Tibial artery (tissue), 4 donors: ENCODE data around the gene RPS24.

Experiments
- DNase-seq, 2 donors: peaks; one replicate each; pipeline ENCODE4 v3.0.0-alpha.2; 2019
- H3K27ac ChIP-seq, 2 donors: fragments of 200-600 bp; sonication (generic) in 1 of 2; 1 replicate in 1 of 2; 2 replicates in 1 of 2; pipeline ENCODE4 v1.5.1; 2018 to 2019; ENCODE audit warnings: mild to moderate bottlenecking in 1 of 2
- H3K27me3 ChIP-seq, 2 donors: fragments of 200-600 bp; sonication (generic) in 1 of 2; one replicate each; pipeline versions ENCODE4 v1.5.1 to v1.6.0; 2016 to 2019
- H3K36me3 ChIP-seq, 3 donors: fragments of 200-600 bp; sonication (generic) in 2 of 3; one replicate each; pipeline ENCODE4 v1.5.1; 2016 to 2019; ENCODE audit warnings: mild to moderate bottlenecking in 2 of 3
- H3K4me1 ChIP-seq, 4 donors: fragments of 200-600 bp; sonication (generic) in 2 of 4; 1 replicate in 3 of 4; 2 replicates in 1 of 4; pipeline ENCODE4 v1.5.1; 2016 to 2019
- H3K4me3 ChIP-seq, 2 donors: fragments of 200-600 bp; sonication (generic) in 1 of 2; 1 replicate in 1 of 2; 2 replicates in 1 of 2; pipeline ENCODE4 v1.5.1; 2018 to 2019; ENCODE audit warnings: mild to moderate bottlenecking in 2 of 2
- H3K9me3 ChIP-seq, 3 donors: fragments of 200-600 bp; sonication (generic) in 1 of 3; one replicate each; pipeline ENCODE4 v1.5.1; 2016 to 2019
- intact Hi-C: fragments of 100-400 bp; cut with DNase I; formaldehyde crosslinking; loops from one replicate; pipeline ENCODE4 v1.15.0; 2023; ENCODE audit warnings: low total_unique reads
- TF ChIP-seq, protein P1 (sequence below), 2 experiments: fragments of 200-600 bp in 1 of 2; fragments of 450-650 bp in 1 of 2; IDR thresholded peaks; one replicate each; pipeline ENCODE4 v1.5.1; 2017 to 2019; ENCODE audit warnings: antibody characterized with exemption in 2 of 2, mild to moderate bottlenecking in 1 of 2, moderate library complexity in 1 of 2

RPS24 gene

DNA sequence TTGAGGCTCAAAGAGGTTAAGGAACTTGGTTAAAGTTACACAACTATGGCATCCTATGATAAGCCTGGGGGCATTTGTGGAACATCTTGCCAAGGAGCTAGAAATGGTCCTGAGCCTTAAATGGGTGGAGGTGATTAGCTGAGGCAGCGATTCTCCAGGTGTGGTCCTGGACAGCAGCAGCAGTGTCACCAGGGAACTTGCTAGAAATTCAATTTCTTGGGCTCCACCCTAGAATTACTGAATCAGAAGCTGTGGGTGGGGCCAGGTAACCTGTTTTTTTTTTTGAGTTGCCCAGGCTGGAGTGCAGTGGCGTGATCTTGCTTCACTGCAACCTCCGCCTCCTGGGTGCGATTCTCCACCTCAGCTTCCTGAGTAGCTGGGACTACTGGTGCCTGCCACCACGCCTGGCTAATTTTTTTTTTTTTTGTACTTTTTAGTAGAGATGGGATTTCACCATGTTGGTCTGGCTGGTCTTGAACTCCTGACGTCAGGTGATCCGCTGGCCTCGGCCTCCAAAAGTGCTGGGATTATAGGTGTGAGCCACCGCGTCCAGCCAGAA, 13.1 kb downstream of the RPS24 start:
- TF ChIP-seq, protein P1, sequence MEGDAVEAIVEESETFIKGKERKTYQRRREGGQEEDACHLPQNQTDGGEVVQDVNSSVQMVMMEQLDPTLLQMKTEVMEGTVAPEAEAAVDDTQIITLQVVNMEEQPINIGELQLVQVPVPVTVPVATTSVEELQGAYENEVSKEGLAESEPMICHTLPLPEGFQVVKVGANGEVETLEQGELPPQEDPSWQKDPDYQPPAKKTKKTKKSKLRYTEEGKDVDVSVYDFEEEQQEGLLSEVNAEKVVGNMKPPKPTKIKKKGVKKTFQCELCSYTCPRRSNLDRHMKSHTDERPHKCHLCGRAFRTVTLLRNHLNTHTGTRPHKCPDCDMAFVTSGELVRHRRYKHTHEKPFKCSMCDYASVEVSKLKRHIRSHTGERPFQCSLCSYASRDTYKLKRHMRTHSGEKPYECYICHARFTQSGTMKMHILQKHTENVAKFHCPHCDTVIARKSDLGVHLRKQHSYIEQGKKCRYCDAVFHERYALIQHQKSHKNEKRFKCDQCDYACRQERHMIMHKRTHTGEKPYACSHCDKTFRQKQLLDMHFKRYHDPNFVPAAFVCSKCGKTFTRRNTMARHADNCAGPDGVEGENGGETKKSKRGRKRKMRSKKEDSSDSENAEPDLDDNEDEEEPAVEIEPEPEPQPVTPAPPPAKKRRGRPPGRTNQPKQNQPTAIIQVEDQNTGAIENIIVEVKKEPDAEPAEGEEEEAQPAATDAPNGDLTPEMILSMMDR (IDR thresholded peaks at IDR 0.05) = no peak
- Histone ChIP-seq H3K4me3 (no peak overlapping the region), H3K36me3 (peaks cover 0 to 31% (median 11%) of the 10 kb centered on the region in 3 donors), H3K27me3 (no peaks in the 10 kb centered on the region), H3K9me3 (no peaks in the 10 kb centered on the region), H3K27ac (no peak overlapping the region), H3K4me1 (peaks cover 0 to 18% (median 8%) of the 10 kb centered on the region in 4 donors)
- DNase-seq = peak in 1 of 2 donors; percentile 1
- intact Hi-C loops = loop anchor here (5.0 to 10.0 kb wide), 4 partner anchors 168 to 1151 kb away; no protein-coding TSS in a partner anchor

- DNase-seq = peak; percentile 88
- intact Hi-C loops = loop anchor here (5.0 to 10.0 kb wide), 4 partner anchors 167 to 1150 kb away; no protein-coding TSS in a partner anchor
- peaks cover 0 to 24% (median 4%) of the 10 kb centered on the region in 3 donors for H3K36me3 ChIP-seq
- no peak overlapping the region for H3K4me3 ChIP-seq
- no peaks in the 10 kb centered on the region for H3K27me3 ChIP-seq
- H3K27ac ChIP-seq = no peak overlapping the region
- peaks cover 0 to 18% (median 8%) of the 10 kb centered on the region in 4 donors for H3K4me1 ChIP-seq
- TF ChIP-seq, protein P1 (IDR thresholded peaks at IDR 0.05) = peak; percentile 89 to 90
- H3K9me3 ChIP-seq = no peaks in the 10 kb centered on the region
These were observed 13.7 kb downstream of the RPS24 start for GRCh38 chr10:78047314-78047891.

DNA sequence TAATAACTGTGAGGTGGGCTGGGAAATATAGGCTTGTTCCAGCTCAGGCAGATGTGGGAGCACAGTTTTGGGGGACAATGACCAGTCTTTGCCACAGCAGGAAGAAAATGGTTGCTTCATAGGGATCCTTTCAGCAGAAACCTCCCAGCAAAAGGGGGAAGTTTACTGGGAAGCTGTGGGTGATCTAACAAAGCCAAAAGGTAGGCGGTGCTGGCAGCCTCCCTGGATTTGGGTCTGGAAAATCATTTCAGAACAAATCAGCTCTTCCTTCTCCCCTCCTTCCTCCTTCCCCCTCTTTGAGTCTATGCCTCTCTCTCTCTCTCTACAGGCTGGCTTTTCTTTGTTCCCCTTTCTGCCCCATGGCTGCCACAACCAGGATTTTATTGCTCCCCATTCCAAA, 16.2 kb downstream of the RPS24 start:
- intact Hi-C loops = loop anchor here (5.0 to 10.0 kb wide), 4 partner anchors 165 to 1147 kb away; no protein-coding TSS in a partner anchor
- no peak overlapping the region for H3K4me3 ChIP-seq
- TF ChIP-seq, protein P1 (IDR thresholded peaks at IDR 0.05) = no peak

GRCh38 chr10:78053211-78053868, 19.7 kb downstream of the RPS24 start:
- H3K36me3 ChIP-seq = peaks cover 0 to 21% (median 0%) of the 10 kb centered on the region in 3 donors
- no peak overlapping the region for H3K4me3 ChIP-seq
- peak in 1 of 2 donors; percentile 9 for DNase-seq
- H3K27me3 ChIP-seq = no peaks in the 10 kb centered on the region
- intact Hi-C loops = no loop called here
- no peak overlapping the region for H3K27ac ChIP-seq
- H3K4me1 ChIP-seq = no peaks in the 10 kb centered on the region
- no peaks in the 10 kb centered on the region for H3K9me3 ChIP-seq
- TF ChIP-seq, protein P1 (IDR thresholded peaks at IDR 0.05) = no peak

More for the DNA sequence above, 16.2 kb downstream of the RPS24 start:
- Histone ChIP-seq H3K36me3 (peaks cover 0 to 18% (median 0%) of the 10 kb centered on the region in 3 donors), H3K27ac (no peak overlapping the region), H3K4me1 (peaks cover 0 to 10% (median 7%) of the 10 kb centered on the region in 4 donors), H3K27me3 (no peaks in the 10 kb centered on the region), H3K9me3 (no peaks in the 10 kb centered on the region)
- no peak for DNase-seq

DNA sequence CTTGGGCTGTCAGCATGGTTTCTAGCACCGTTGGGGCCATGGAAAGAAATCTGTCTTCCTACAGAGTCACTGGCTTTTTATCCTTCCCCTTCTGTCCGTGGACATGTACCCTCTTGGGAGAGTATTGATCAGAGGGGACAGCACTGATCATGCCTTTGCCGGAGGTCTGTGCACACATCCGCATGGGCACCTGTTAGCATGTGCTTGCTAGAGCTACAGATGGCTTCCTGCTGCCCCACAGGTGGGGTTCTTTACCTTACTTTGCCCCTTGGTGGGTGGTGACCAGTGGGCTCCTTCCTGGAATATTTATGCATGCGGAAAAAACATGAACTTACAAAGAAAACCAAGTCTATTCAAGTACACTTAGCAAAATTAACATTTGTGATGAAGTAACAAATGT, 24.9 kb downstream of the RPS24 start:
- Histone ChIP-seq H3K4me3 (no peak overlapping the region), H3K36me3 (peaks cover 0 to 8% (median 0%) of the 10 kb centered on the region in 3 donors), H3K27ac (no peak overlapping the region), H3K27me3 (no peaks in the 10 kb centered on the region), H3K9me3 (no peaks in the 10 kb centered on the region), H3K4me1 (no peaks in the 10 kb centered on the region)
- DNase-seq = no peak
- TF ChIP-seq, protein P1 (IDR thresholded peaks at IDR 0.05) = no peak
- intact Hi-C loops = no loop called here
